Caco-2 (cell line): Measurements from ENCODE around the gene IGSF21. TPM values are rescaled to one million over a fixed set of nuclear protein-coding genes. Genes with fewer than 3 reads are reported as not detected.

Experiments used
- BruUV-seq: library from RNA; stranded (reverse); fragments of 400-500 nt; replicated peaks from 2 replicates; lab custom pipeline; 2021; lab: Mats Ljungman, UMichigan
- CTCF ChIA-PET: fragments of 300-600 bp; sonication (Branson Sonifier 250); formaldehyde crosslinking; loops from one replicate; lab custom pipeline; 2022; ENCODE audit warnings: antibody characterized with exemption; lab: Charles Lee
- POLR2A ChIA-PET: fragments of 300-600 bp; sonication (Branson Sonifier 250); formaldehyde crosslinking; loops from one replicate; lab custom pipeline; 2022; ENCODE audit warnings: antibody characterized with exemption; lab: Charles Lee
- DNase-seq, 2 experiments: peaks; one replicate each; pipeline versions ENCODE4 v3.0.0 to v3.0.0-alpha.2; 2020 to 2022
- H3K27me3 ChIP-seq: replicated peaks from 2 replicates; pipeline ENCODE4 v1.6.0; 2011; ENCODE audit warnings: low read length; ENCODE audit not compliant: control insufficient read depth, insufficient read depth
- H3K36me3 ChIP-seq: 2 replicates; pipeline ENCODE4 v1.5.1; 2011; ENCODE audit warnings: low read length; ENCODE audit not compliant: control insufficient read depth, insufficient read depth
- H3K4me1 ChIP-seq: fragments of 250-450 bp; sonication (Bioruptor Pico); 2 replicates; pipeline ENCODE4 v1.5.1; 2020; ENCODE audit warnings: mild to moderate bottlenecking
- H3K4me3 ChIP-seq: 2 replicates; pipeline ENCODE4 v1.5.1; 2011; ENCODE audit warnings: low read depth, mild to moderate bottlenecking, control low read depth, low read length
- H3K9me3 ChIP-seq: fragments of 250-450 bp; sonication (Bioruptor Pico); 2 replicates; pipeline ENCODE4 v1.5.1; 2020; ENCODE audit warnings: mild to moderate bottlenecking, moderate library complexity
- H3K27ac Mint-ChIP-seq: one replicate; pipeline ENCODE4 v1.8.0; 2022; ENCODE audit warnings: mixed read lengths; ENCODE audit not compliant: unreplicated experiment
- H3K27me3 Mint-ChIP-seq: one replicate; pipeline ENCODE4 v1.8.0; 2022; ENCODE audit warnings: mixed read lengths; ENCODE audit not compliant: insufficient read depth, unreplicated experiment
- H3K36me3 Mint-ChIP-seq: one replicate; pipeline ENCODE4 v1.8.0; 2022; ENCODE audit warnings: mild to moderate bottlenecking, mixed read lengths; ENCODE audit not compliant: insufficient read depth, unreplicated experiment
- H3K4me1 Mint-ChIP-seq: one replicate; pipeline ENCODE4 v1.8.0; 2022; ENCODE audit warnings: low read depth, mixed read lengths; ENCODE audit not compliant: unreplicated experiment
- H3K4me3 Mint-ChIP-seq: one replicate; pipeline ENCODE4 v1.8.0; 2022; ENCODE audit warnings: mild to moderate bottlenecking, moderate library complexity, mixed read lengths; ENCODE audit not compliant: unreplicated experiment
- H3K9me3 Mint-ChIP-seq: one replicate; pipeline ENCODE4 v1.8.0; 2022; ENCODE audit warnings: mixed read lengths; ENCODE audit not compliant: unreplicated experiment
- CTCF ChIP-seq, 2 experiments: fragments of 200-600 bp in 1 of 2; IDR thresholded peaks; 1 replicate in 1 of 2; 2 replicates in 1 of 2; pipeline versions ENCODE4 v1.5.1 to v1.8.0; 2011 to 2022; ENCODE audit warnings: antibody characterized with exemption in 1 of 2, control low read depth in 1 of 2, inconsistent platforms in 1 of 2, low read depth in 1 of 2, low read length in 1 of 2, mild to moderate bottlenecking in 1 of 2, moderate library complexity in 1 of 2; ENCODE audit not compliant: insufficient read depth in 1 of 2, severe bottlenecking in 1 of 2, unreplicated experiment in 1 of 2
- intact Hi-C: fragments of 100-400 bp; cut with micrococcal nuclease; formaldehyde crosslinking; loops from one replicate; pipeline ENCODE4 v1.10.0; 2022; ENCODE audit not compliant: unreplicated experiment
- total RNA-seq: library from RNA; stranded (reverse); gene quantifications from 2 replicates; pipeline ENCODE4 v1.2.3, GENCODE V29; 2022

Gene IGSF21
- total RNA-seq, 1 experiment from 2014 or later = not detected

GRCh38 chr1:18197299-18197698, 89.7 kb downstream of the IGSF21 start:
- Mint-ChIP-seq H3K36me3 (no peaks in the 10 kb centered on the region), H3K4me1 (no peaks in the 10 kb centered on the region), H3K27me3 (peaks cover 31% of the 10 kb centered on the region), H3K9me3 (no peaks in the 10 kb centered on the region), H3K27ac (no peak overlapping the region), H3K4me3 (no peak overlapping the region)
- Histone ChIP-seq H3K36me3 (no peaks in the 10 kb centered on the region), H3K4me1 (no peaks in the 10 kb centered on the region), H3K9me3 (no peaks in the 10 kb centered on the region), H3K4me3 (no peak overlapping the region), H3K27me3 (no peaks in the 10 kb centered on the region; the same call in 1 of the 2 replicates)
- ChIA-PET POLR2A (no interaction called here), CTCF (no interaction called here)
- intact Hi-C loops = no loop called here
- no peak for DNase-seq
- BruUV-seq = no TSS peak
- no peak for TF ChIP-seq CTCF (IDR thresholded peaks at IDR 0.05; ENCODE audit: insufficient read depth in 1 of 2, low read depth in 1 of 2, low read length in 1 of 2, severe bottlenecking in 1 of 2, unreplicated experiment in 1 of 2)

GRCh38 chr1:18198260-18198659, 90.7 kb downstream of the IGSF21 start:
- H3K36me3 ChIP-seq = no peaks in the 10 kb centered on the region
- no peaks in the 10 kb centered on the region for H3K36me3 Mint-ChIP-seq
- H3K4me3 Mint-ChIP-seq = no peak overlapping the region
- H3K27me3 Mint-ChIP-seq = peaks cover 30% of the 10 kb centered on the region
- ChIA-PET POLR2A (no interaction called here), CTCF (no interaction called here)
- intact Hi-C loops = no loop called here
- TF ChIP-seq CTCF (IDR thresholded peaks at IDR 0.05; ENCODE audit: insufficient read depth in 1 of 2, low read depth in 1 of 2, low read length in 1 of 2, severe bottlenecking in 1 of 2, unreplicated experiment in 1 of 2) = no peak
- H3K27ac Mint-ChIP-seq = no peak overlapping the region
- no peaks in the 10 kb centered on the region; the same call in 1 of the 2 replicates for H3K27me3 ChIP-seq
- no peak overlapping the region for H3K4me3 ChIP-seq
- no peak for DNase-seq
- no peaks in the 10 kb centered on the region for H3K9me3 Mint-ChIP-seq
- H3K9me3 ChIP-seq = no peaks in the 10 kb centered on the region
- H3K4me1 Mint-ChIP-seq = no peaks in the 10 kb centered on the region
- BruUV-seq = no TSS peak
- H3K4me1 ChIP-seq = no peaks in the 10 kb centered on the region

- H3K36me3 ChIP-seq = no peaks in the 10 kb centered on the region
- Mint-ChIP-seq H3K27me3 (peaks cover 26% of the 10 kb centered on the region), H3K9me3 (no peaks in the 10 kb centered on the region), H3K27ac (no peak overlapping the region), H3K4me1 (no peaks in the 10 kb centered on the region), H3K4me3 (no peak overlapping the region), H3K36me3 (no peaks in the 10 kb centered on the region)
- no peaks in the 10 kb centered on the region for H3K9me3 ChIP-seq
- CTCF ChIA-PET = no interaction called here
- no peaks in the 10 kb centered on the region for H3K4me1 ChIP-seq
- H3K27me3 ChIP-seq = no peaks in the 10 kb centered on the region; the same call in 1 of the 2 replicates
- no peak overlapping the region for H3K4me3 ChIP-seq
- TF ChIP-seq CTCF (IDR thresholded peaks at IDR 0.05; ENCODE audit: insufficient read depth in 1 of 2, low read depth in 1 of 2, low read length in 1 of 2, severe bottlenecking in 1 of 2, unreplicated experiment in 1 of 2) = no peak
- no peak for DNase-seq
- POLR2A ChIA-PET = interaction anchor here (0.6 kb wide), 1 partner anchor 267 kb away, joined by 3 read pairs; no protein-coding TSS in a partner anchor
- intact Hi-C loops = no loop called here
- no TSS peak for BruUV-seq
These were observed 91.9 kb downstream of the IGSF21 start for GRCh38 chr1:18199462-18199861.
